GM19455 (cell line): ENCODE results near the gene RRAGD.
A peak's percentile ranks its signal among the peaks of the same experiment; 100 is the strongest.

Source experiments
- ATAC-seq: cut with Tn5 transposase; IDR thresholded peaks from one replicate; pipeline ENCODE4 v1.9.1; 2021; ENCODE audit not compliant: unreplicated experiment

The RRAGD gene

GRCh38 chr6:89412071-89413005, at the start of gene RRAGD:
Gene RRAGD (minus strand): TSS chr6:89412273. CDS start chr6:89411993, 280 bp downstream.
- peak; percentile 76 for ATAC-seq

- ATAC-seq: no peak
Measured at GRCh38 chr6:89460713-89461112, 48.6 kb upstream of the RRAGD start.

DNA sequence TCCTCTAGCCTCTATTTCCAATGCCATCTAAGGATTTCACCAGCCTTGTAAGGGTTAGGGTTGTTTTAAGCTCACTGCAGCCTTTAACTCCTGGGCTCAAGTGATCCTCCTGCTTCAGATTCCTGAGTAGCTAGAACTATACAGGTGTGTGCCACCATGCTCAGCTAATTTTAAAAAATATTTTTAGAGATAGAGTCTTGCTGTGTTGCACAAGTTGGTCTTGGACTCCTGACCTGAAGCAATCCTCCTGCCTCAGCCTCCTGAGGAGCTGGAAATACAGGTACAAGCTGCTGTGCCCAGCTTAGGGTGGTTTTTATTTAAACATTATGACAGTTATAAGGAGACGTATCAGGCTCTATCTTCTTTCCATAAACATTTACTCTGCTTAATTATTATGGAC, 47.4 kb upstream of the RRAGD start:
- ATAC-seq: no peak

DNA sequence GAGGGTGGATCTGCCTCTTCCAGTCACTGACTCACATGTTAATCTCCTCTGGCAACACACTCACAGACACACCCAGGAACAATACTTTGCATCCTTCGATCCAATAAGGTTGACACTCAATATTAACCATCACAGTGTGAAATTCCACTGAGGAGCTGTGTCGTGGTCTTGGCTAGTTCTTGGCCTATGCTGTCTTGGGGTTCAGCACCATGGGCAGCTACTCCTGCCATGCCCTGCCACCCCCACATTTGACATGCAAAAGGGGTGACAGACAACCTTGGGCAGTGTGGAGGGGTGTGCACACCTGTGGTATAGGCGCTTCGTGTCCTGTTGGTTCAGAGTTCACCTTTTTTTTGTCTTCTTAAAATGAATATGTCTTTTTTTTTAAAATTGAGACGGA, 46.6 kb upstream of the RRAGD start:
- no peak for ATAC-seq

DNA sequence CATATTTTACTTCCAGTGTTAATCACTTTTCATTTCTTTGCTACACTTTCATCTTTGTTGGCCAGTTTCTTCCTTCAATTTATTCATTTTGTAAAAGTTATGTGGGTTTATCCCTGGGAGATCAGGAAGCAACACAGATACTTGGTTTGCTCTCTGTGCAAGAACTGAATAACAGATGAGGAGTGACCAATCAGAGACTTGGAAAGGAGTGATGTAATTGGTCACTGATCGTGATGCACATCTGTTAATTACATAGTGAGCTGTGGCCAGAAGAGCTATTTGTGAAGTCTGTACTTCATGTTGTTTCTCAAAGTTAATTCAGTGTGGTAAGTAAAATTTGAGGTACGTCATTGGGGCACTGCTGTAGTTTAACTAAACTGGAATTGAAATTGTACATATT, 42.2 kb upstream of the RRAGD start:
- no peak for ATAC-seq

DNA sequence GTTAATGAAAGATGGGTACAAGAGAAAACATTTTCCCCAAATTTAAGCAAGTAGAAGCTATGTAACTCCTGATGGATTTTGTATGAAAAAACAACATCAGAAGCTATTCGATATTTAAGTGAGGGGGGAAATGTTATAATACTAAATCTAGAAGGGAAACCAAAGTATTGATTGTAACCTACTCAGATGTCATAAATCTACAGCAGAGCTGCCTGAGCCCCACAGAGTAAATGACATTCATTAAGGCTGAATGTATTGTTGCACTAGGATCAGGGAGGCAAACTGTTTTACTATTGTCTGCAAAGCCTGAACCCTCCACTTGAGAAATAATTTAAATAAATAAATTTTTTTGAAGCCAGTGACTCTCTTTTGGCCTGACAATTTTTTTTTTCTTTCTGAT, 40.2 kb upstream of the RRAGD start:
- ATAC-seq: no peak

- ATAC-seq: no peak
Measured at GRCh38 chr6:89449193-89449592, 37.1 kb upstream of the RRAGD start.

- ATAC-seq: no peak
Measured at GRCh38 chr6:89443658-89444057, 31.6 kb upstream of the RRAGD start.

GRCh38 chr6:89440200-89440599, 28.1 kb upstream of the RRAGD start:
- ATAC-seq: no peak

DNA sequence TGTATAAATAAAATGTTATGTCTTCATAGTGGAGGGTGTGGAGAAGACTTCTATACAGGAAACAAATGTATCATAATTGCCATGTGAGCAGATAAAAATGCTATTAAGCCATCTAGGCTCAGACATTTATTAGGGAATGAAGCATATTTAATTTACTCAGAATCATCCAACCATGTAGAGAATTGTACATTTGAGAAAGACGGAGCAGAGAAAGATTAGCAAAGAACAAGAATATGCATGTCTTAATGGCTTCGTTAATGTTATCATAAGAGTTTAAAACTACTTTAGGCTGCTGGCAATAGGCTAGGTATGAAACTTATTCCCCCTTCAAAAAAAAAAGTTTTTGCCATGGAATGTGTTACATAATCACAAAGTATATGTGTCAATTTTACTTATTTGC, 26.9 kb upstream of the RRAGD start:
- ATAC-seq: no peak

GRCh38 chr6:89438248-89438647, 26.2 kb upstream of the RRAGD start:
- ATAC-seq: no peak

GRCh38 chr6:89436226-89436625, 24.2 kb upstream of the RRAGD start:
- ATAC-seq: no peak

DNA sequence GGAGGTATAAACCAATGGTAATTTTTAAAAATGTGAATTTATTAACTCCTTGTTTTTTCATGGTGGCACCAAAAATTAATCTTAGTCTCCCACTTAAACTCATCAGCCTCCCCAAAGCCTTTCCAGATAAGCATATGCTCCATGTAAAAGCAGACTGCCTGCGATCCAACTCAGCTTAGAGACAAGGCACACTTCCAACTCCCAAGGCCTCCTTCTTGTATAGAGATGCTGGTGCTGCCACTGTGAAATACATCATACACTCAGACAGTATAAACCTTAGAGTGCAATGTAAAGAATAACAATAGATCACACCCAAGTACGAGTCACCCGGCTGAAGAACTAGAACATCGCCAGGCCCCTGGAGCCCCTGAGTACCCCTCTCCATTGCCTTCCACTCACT, 22.9 kb upstream of the RRAGD start:
- no peak for ATAC-seq

GRCh38 chr6:89434150-89434499, 22.1 kb upstream of the RRAGD start:
- ATAC-seq: no peak

DNA sequence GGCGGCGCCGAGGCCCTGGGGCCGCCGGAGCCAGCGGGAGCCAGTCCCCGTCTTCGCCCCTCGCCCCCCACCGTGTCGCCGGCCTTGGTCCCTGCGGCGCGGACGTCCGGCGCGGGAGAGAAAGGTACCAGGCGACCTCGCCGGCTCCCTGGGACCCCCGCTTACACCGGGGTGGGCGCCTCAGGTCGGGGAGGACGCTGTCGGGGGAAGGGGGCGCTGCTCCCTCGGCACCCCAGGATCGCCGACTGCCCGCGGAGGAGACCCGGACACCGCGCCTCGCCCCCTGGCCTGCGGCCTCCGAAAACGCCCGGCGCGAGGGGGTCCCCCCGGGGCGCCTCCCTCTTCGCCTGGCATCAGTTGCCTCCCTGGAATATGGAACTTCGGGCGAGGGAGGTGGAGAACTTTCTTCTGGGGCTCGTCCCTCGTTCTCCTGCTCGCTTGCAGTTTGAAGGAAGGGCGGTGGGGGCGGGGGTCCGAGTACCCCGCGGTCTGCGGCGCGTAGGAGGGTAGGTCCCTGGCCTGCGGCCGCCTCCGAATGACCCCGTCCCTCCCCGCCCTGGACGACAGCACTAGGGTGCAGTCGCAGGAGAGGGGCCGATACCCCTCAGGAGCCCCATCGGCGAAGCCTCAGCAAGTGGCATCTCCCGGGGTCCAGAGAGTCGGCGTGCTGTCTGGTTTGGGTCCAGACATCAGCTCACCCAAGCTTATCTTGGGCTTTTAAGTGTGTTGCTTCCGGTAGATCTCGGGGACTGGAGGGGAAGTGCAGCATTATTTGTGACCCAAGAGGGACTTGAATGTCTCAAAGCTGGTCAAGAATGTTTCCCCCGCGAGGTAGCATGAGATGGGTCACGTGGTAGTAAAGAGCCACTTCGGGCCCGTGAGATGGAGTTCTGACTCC, 21.4 kb upstream of the RRAGD start:
- peak; percentile 41 for ATAC-seq

DNA sequence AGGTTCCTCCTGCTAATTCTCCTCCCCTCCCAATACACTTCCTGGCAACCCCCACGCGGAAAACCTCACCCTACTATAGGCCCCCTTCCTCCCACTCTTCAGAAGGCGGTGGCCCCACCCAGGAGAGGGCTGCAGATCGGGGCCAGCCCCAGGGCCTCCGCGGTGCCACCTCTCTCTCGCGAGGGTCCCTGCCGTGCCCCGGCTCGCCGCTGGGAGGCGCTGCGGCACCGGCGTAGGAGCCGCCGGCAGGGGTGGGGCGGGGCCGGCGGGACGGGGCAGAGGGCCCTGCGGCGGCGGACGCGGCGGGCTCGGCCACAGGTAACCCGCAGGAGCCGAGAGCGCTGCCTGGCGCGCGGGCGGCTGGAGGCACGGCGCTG, 20.8 kb upstream of the RRAGD start, which contains the start of gene ANKRD6:
Gene ANKRD6 (plus strand): TSS at position 278 of the 377 bp plus-strand sequence. CDS start 133,825 bp downstream, outside the sequence.
- peak; percentile 87 for ATAC-seq

DNA sequence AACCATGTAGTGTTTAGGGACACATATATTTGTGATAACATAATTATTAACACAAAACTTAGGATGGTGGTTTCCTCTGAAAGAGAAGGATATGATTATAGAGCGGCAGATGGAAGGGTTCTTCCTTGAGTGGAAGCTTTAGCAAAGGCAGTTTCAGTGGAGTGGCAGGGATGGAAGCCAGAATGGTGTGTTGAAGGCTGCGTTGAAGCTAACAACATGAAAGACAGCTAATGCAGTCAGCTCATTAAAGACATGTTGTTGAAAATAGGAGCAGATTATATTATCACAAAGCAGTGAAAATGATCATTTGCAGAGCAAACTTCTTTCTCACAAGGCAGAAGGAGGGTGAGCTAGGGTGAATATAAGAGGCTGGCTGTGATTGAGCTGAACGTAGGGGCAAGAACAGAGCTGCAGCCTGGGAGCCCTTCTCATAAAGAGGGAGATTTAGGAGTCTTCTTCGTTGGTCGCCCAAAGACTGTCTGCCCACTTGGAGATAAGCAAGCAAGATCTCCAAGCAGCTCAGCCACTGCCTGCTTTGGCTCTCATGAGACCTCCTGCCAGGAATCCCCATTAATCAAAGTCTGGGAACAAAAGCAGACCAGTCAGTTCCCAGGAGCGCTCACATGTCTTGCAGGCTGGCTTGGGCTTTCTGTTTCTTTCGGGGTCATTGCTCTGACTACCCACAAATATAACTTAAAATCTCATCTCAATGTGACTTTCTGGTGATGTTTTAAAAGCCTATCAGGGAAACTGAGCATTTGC, 18.3 kb upstream of the RRAGD start:
- ATAC-seq: no peak

DNA sequence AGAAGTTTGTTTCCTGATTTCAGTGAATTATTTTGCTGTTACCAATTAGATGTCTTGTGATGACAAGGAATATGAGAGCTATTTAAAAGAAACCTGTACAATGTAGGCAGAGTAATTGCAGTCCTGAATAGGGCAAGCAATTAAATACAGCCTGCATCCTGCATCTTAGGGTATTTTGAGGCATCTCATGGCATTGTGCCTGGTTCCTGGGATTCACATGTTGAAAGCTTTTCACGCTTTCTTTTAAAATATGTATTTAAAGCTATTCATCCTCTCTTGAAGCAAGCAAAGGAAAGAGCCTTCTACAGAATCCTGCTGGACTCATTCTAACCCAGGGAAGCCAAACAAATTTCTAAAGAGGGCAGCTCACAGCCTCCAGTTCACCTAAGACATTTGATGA, 4.7 kb upstream of the RRAGD start:
- no peak for ATAC-seq

GRCh38 chr6:89415185-89415584, 3.1 kb upstream of the RRAGD start:
- no peak for ATAC-seq

- ATAC-seq: no peak
Measured at GRCh38 chr6:89414215-89414614, 2.1 kb upstream of the RRAGD start.

DNA sequence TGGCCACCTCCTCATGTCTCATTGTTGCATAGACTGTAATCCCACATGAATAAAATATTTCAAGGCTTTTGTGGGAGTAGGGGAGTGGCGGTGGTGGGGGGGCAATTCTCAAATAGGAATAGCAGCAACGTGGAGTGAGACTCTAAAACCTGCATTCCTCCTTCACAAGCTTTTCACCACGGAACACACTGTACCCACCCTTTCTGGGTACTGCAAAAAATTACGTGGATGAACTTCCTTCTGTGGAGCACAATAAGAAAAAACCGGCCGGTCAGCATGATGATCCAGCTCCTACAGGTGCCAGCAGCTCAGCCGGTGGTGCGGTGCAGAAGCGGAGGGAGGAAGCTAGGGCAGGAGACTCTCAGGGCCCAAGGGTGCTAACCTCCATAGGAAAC, 930 bp upstream of the RRAGD start:
- no peak for ATAC-seq
